ENCODE data around the gene DIP2B.
"Not testable (repeated sequence)": the region's sequence is repeated elsewhere in the genome, so short reads cannot be mapped to it uniquely, and the experiment has no call there.

Gene DIP2B

DNA sequence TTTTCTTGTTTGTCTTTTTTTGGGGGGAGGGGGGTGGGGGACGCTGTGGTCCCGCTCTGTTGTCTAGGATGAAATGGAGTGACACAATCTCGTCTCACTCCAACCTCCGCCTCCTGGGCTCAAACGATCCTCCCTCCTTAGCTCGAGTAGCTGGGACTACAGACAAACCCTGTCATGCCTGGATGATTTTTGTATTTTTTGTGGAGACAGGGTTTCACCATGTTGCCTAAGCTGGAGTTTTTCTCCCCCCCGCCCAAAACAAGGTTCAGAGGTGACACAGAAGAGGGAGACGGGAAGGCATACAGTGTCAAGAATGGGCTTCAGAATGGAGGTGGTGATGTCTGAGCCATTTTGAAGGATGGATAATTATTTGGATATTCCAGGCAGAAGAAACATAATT is 142.2 kb downstream of the DIP2B start:
- DNase-seq = no peak

GRCh38 chr12:50647479-50647878 is 142.7 kb downstream of the DIP2B start:
- DNase-seq = no peak

DNA sequence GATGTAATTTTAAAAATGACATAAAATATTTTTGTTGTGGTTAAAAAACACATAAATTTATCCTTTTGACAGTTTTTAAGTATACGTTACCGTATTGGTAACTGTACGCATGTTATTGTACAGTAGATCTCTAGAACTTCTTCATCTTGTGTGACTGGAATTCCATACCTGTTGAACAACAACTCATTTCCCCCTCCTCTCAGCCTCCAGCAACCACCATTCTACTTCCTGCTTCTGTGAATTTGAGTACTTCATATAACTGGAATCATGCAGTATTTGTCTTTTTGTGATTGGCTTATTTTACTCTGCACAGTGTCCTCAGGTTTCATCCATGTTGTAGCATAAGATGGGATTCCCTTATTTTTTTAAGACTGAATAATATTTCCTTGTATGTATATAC is 145.5 kb downstream of the DIP2B start:
- no peak for DNase-seq

DNA sequence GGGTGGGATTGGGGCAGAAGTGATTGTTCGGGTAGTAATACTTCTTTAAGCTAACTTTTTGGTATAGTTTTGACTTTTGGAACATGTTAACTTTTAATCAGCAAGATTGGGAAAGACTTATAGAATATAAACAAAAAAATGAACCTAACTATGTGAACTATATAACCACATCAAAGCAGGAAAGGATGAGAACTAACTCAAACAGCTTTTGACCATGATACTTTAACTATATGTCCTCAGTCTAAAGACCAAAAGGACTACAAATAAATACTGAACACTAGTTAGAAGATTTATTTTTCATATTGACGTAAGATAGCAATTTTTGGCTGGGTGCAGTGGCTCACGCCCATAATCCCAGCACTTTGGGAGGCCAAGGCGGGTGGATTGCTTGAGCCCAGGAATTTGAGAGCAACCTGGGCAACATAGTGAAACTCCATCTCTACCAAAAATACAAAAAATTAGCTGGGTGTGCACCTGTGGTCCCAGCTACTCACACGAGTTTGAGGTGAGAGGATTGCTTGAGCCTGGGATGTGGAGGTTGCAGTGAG is 150.7 kb downstream of the DIP2B start:
- DNase-seq = no peak

- no peak for DNase-seq
These were observed 154.5 kb downstream of the DIP2B start for GRCh38 chr12:50659260-50659659.

DNA sequence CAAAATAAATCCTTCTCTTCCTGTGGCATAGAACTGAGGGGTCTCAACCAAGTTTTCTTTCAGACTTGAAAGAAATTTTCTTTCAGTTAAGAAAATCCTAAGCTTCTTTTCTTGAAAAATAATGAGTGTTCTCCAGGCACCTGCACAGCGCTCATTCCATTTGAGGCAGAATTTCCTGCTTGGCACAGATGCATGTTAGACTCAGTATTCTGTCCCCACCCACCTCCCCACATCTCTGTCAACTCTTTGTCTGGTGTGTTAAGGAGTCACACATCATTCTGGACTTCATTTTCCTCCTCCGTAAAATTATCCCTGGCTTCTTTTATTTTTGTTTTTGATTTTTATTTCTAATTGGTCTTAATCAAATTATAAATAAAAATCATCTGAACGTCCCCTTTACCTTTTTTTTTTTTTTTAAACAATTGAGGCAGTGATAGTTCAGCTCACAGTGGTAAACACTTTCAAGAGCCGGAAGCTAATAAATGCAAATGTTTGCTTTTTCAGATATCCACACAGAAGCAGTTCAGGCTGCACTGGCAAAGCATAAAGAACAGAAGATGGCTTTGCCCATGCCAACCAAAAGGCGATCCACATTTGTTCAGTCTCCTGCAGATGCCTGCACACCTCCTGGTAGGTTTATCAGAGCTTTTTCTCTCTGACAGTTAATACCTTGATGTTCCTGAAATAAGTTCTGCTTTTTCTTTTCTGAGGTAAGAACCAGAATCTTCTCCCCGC is 155.1 kb downstream of the DIP2B start:
- DNase-seq = no peak

DNA sequence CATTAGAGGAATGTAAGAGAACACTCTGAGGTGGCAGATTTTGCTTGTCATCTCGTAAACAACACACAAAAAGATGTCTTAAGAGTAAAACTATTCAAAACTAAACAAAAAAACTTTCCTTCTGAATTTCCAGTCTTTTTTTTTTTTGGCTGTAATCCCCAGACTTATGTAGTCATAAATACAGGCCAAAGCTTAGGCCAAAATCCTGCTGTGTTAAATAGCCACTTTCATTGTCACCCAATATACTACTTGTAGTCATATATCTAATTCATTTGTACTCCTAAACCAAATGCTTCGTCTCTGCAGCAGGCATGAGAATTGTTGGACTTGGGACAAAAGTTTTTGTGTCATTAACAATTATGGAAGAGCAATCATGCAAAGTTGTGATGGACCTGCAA is 155.6 kb downstream of the DIP2B start:
- DNase-seq = no peak

DNA sequence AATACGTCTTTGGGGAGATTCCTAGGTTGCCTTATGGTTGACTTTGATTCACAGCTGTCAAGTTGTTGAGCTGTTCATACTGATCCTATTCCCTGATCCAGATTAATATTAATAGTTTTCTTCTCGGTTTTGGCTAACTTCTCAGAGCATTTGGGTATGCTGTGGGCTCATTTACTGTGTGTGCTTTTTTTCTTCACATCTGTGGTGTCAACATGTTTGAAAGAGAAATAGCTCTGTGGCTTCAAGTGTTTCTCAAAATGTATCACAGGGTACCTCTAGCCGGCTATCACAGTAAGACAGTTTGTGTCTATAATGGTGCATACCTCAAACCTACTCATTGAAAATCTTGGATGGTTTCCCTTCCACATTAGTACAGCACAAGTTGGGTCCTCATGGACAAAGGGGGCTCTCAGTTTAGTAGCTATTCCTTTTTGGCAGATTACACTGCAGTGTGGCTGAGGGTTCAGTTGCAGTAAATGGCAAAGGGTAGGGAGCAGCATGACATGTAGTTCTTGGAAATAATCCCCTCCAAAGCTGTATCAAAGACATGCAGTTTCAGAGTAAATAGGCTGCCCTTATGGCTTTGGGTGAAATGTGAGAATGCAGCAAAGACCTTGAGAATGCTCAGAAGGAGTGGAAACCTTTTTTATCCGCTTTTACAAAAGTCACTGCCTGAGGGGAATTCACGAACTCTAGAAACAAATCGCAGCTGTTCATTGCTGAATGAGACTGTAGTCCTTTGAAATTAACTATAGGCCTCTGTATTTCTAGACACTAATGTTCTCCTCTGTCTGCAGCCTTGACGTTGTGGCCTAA is 156.7 kb downstream of the DIP2B start:
- DNase-seq = no peak

- DNase-seq = no peak
These were observed 157.3 kb downstream of the DIP2B start for GRCh38 chr12:50662116-50662510.

DNA sequence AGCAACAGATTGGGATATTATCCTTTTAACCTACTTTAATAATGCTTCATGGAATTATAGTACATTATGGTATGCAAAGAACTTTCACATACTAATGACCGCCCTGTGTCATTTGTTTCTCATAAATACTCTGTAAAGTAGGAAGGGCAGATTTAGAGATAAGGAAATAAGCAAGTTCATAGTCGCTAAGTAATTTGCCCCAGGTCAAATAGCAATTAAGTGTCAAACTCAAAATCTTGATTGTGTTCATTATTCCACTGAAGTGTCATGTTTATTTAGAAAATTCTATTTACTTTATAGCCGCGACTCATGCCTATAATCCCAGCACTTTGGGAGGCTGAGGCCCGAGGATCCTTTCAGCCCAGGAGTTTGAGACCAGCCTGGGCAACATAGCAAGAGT is 160.4 kb downstream of the DIP2B start:
- DNase-seq = no peak

- no peak for DNase-seq
These were observed 160.8 kb downstream of the DIP2B start for GRCh38 chr12:50665609-50666008.

- DNase-seq = no peak
These were observed 161.2 kb downstream of the DIP2B start for GRCh38 chr12:50666023-50666422.

- DNase-seq = no peak
These were observed 167.4 kb downstream of the DIP2B start for GRCh38 chr12:50672158-50672557.

GRCh38 chr12:50676756-50677155 is 172.0 kb downstream of the DIP2B start:
- DNase-seq = no peak

DNA sequence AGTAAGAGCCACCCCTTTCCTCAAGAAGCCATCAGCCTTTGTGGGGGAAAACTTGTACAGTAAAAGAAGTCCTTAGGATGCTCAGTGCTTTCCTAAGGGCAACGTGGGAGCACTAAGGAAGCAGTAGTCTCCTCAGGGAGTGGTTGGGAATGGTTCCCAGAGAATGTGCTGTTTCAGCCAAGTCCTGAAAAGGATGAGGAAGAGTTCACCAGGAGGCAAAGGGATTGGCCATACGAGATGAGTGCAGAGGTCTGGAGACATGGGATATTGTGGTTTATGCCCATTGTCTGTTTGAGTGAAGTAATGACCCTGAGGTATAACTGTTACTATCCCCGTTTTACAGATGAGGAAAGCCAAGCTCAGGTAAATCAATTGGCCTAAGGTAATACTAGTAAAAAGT is 173.1 kb downstream of the DIP2B start:
- DNase-seq = no peak

DNA sequence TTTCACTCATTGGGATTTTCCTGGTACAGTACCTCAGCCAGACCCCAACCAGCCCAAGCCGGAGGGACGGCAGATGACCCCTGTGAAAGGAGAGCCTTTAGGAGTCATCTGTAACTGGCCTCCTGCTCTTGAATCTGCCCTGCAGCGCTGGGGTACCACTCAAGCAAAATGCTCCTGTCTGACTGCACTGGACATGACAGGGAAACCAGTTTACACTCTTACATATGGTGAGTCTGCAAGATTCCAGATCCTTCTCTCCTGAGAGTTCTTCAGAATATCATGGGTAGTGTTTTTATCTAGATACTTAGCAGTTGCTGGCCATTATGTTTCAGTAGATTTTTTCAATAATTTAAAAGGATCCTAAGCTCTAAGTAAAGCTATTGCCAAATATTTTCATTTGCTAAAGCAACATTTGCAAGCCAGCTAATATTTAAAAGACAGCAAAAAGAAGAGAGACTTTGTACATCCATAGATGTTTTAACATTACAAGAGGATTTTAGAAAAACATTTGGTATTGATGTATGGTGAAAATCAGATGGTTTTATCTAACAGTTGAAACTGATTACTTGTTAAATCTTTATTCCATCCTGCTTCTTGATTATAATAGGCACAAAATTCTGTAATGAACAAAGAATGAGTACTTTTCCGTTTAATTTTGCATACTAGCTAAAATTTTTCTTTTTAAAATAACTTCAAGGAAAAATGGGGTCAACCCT is 174.0 kb downstream of the DIP2B start:
- no peak for DNase-seq

- no peak for DNase-seq
These were observed 174.8 kb downstream of the DIP2B start for GRCh38 chr12:50679612-50680011.

DNA sequence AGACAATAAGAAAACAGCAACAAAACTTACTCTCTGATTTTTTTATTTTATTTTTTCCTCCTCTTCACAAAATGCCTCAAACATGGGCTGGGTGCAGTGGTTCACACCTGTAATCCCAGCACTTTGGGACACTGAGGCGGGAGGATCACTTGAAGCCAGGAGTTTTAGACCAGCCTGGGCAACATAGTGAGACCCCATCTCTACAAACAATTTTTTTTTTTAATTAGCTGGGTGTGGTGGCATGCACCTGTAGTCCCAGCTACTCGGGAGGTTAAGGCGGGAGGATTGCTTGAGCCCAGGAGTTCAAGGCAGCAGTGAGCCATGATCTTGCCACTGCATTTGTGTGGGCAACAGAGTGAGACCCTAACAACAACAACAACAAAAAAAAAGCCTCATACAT is 176.3 kb downstream of the DIP2B start:
- not testable (repeated sequence) for DNase-seq

- no peak for DNase-seq
These were observed 180.9 kb downstream of the DIP2B start for GRCh38 chr12:50685641-50686040.

DNA sequence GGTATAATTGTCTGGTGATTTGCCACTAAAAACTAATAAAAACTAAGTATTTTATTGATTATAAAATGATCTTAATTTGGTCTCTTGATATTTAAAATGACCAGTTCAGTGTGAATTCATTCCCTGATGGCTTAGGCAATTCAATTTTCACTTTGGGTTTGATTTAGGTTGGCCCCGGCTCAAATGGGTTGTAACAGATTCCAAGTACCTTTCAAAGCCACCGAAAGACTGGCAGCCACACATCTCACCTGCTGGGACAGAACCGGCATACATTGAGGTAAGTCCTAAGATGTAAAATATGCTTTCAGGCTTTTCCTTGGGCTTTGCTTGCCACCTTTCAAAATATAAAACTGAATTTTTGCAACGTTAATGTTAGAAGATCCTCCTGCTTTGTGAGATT is 181.6 kb downstream of the DIP2B start:
- DNase-seq = no peak

- no peak for DNase-seq
These were observed 182.2 kb downstream of the DIP2B start for GRCh38 chr12:50686976-50687375.

DNA sequence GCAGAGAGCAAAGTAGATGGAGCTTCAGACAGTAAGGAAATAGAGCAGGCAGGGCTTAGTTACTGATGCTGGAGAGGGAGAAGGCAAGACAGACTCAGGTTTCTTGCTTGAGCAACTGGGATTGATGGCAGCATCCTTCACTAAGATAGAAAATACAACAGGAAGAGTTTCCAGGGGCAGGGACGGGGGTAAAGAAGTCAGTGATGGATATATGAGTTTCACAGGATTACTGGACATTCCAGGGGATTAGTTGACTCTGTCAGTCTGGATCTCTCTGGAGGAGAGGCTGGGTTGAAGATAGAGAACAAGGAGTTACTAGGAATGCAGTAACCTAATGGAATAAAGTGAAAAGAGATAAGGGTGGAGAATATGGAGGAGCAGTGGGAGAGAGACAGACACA is 184.7 kb downstream of the DIP2B start:
- no peak for DNase-seq

- DNase-seq = no peak
These were observed 186.1 kb downstream of the DIP2B start for GRCh38 chr12:50690925-50691324.

DNA sequence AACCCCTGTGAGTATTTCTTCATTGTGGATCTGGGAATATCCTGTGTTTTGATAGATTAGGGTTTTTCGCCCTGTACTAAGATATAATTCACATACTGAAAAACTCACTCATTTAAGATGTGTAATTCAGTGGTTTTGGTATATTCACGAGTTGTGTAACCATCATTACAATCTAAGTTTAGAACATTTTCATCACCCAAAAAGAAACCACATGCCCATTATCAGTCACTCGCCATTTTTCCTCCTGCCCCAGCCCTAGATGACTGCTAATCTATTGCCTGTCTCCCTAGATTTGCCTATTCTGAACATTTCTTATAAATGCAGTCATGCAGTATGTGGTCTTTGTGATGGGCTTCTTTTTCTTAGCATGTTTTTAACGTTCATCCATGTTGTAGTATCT is 191.2 kb downstream of the DIP2B start:
- no peak for DNase-seq
